HG03060 (cell line): ENCODE measurements around the gene KRTAP12-1.
"Not testable (repeated sequence)": the region's sequence is repeated elsewhere in the genome, so short reads cannot be mapped to it uniquely, and the experiment has no call there.

Experiments used
- ATAC-seq: cut with Tn5 transposase; IDR thresholded peaks from one replicate; pipeline ENCODE4 v1.9.1; 2021; ENCODE audit warnings: low read depth, moderate number of reproducible peaks; ENCODE audit not compliant: unreplicated experiment

The KRTAP12-1 gene

DNA sequence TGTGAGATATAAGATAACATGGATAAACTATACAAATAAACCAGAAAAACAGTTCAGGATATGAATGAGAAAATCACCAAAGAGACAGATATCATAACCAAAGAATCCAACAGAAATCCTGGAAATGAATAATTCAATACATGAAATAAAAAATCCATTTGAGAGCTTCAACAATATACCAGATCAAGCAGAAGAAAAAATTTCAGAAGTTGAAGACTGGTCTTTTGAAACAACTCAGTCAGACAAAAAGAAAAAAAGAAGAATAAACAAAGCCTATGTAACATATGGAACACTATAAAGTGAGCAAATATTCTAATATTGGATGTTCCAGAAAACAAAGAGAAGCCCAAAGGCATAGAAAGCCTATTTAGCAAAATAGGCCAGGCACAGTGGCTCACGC is 10.1 kb downstream of the KRTAP12-1 start:
- ATAC-seq = no peak

DNA sequence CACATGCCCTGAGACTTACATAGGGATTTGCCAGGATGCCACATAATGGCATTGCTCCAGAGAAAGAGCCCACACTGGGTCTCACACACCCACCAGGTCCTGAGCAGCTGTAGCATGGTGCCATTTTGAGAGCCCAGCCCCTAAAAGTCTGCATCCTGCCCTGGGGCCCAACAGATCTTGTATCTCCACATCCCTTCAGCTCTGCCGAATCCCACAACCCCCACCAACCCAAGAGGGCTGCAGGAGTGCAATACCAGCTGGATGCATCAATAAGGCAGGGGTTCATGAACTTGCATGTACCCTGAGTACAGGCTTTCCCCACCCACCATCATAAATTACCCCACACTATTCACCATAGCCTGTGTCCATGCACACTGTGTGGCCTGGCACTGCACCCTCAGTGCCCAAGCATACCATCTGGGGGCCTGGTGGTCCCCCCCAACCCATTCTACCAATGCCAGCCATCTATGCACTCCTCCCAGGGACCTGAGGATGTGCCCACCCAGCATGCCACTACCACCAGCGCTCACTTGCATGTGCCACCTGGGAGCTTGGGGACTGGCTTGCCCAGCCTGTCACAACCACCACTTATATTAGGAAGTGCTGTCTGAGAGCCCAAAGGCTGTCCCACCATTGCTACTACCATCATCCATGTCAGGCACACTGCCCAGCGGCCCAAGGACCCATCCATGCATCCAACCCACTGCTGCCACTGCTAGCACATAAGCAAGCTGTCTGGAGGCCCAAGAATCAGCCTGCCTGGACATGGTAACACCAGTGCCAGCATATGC is 11.1 kb downstream of the KRTAP12-1 start:
- no peak for ATAC-seq

DNA sequence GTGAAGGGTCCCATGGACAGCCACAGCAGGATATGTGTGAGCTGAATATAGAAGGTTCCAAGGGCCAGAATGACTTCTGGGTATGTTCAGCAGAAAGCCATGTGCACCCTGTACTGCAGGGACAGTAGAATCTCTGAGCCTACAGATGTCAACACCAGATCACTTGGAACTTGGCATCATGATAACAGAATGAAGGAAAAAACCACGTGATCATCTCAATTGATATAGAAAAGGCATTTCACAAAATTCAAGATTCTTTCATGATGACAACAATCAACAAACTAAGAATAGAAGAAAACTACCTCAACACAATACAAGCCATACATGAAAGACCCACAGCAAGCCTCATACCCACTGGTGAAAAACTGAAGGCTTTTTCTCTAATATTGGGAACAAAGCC is 14.4 kb downstream of the KRTAP12-1 start:
- no peak for ATAC-seq

DNA sequence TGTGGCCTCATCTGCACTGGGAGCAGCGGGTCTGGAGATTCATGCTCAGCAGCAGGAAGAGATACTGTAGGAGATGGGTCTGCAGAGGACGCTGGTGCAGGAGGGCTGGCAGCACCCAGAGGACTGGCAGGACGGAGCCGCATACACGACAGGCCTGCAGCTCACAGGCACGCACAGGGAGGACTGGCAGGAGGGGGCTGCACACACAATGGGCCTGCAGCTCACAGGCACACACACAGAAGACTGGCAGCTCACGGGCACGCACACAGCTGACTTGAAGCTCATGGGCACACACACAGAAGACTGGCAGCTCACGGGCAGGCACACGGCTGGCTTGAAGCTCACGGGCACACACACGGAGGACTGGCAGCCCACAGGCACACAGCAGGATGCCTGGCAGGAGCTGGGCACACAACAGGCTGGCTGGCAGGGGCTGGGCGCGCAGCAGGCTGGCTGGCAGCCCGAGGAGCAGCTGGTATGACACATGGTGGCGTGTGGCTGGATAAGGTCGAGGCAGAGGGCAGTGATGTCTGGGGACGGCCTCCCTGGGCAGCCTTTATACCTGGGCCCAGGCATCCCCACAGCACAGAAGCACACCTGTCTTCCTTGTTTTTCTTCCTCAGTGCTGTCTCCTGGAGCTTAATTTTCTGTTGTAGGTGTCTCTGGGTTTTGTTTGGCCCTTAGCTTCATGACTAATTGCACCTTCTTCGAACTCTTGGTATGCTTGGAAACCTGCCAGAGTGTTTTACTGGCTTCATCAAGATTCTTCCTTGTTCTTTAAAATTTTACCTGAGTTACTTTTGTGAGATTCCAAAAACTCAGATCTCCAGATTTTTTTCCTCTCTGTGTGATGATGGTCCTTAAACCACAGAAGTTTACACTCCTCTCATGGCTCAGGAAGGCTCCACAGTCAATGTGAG is 15.3 kb downstream of the KRTAP12-1 start, which contains the start of gene KRTAP12-2:
KRTAP12-2 (minus strand) TSS at position 527 of the 920 bp plus-strand sequence; CDS start at position 486, 41 bp downstream.
- ATAC-seq = no peak

DNA sequence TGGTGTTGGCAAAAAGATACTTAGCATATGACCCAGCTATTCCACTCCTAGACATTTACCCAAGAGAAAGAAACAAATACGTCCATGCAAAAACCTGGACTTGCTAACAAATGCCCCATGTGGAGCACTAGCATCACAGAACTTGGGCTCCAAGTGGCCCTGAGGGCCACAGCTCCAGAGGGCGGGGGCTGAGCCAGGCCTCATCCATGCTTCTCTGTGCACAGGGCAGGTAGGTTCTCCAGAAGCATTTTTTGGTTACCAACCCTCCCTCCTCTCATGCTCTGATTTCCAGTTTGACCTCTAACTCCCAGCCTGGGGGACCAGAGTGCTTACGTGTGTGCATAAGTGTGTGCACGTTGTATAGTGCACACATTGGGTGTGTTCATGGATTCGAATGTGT is 17.3 kb downstream of the KRTAP12-1 start:
- no peak for ATAC-seq

DNA sequence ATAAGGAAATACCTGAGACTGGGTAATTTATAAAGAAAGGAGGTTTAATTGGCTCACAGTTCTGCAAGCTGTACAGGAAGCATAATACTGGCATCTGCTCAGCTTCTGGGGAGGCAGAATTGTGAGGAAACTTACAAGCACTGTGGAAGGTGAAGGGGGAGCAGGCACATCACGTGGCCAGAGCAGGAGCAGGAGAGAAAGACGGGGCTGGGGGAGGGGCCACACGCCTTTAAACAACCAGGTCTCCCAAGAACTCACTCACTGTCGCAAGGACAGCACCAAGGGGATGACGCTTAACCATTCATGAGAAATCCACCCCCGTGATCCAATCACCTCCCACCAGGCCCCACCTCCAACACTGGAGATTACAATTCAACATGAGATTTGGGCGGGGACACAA is 20.4 kb downstream of the KRTAP12-1 start:
- not testable (repeated sequence) for ATAC-seq

DNA sequence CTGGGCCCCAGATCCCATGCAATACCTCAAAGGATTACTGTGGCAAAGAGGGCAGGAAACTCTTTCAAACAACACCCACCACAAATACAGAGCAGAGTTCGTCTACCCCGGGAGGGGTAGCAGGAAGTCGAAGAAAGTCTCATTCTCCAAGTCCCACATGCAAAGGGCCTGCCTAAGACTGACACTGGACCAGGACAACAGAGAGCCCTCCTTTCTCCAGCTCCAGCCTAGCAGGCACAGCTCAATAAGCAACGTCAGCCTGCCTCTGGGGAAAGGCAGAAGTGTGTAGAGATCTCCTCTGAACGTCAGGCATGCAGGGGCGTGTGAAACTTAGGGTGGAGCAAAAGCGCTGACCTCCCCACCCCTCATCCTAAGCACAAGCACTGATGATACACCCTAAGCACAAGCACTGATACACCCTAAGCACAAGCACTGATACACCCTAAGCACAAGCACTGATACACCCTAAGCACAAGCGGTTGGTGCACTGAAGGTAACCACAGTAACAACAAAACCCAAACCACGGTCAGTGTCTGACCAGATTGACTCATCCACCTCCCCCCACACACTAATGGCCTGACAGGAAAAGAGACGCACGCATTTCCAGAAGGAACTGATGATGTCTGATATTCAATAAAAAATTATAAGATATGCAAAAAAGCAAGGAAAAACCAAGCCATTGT is 22.9 kb downstream of the KRTAP12-1 start:
- ATAC-seq = no peak

DNA sequence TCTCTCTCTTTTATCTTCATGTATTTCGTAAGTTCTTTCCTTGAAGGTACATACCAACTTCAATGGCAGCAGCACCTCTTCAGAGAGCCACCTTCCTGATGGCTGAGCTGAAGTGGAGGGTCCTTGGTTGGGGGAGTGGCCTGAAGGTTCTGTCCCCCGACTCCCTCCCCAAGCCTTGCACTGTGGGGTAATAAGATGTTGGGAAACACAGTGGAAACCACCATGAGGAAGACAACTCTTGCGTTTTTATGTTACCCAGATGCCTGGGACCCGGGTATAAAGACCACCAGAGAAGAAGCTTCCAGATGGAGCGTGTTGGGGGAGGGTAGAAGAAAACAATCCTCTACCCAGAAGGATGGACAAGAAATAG is 23.4 kb downstream of the KRTAP12-1 start:
- no peak for ATAC-seq

DNA sequence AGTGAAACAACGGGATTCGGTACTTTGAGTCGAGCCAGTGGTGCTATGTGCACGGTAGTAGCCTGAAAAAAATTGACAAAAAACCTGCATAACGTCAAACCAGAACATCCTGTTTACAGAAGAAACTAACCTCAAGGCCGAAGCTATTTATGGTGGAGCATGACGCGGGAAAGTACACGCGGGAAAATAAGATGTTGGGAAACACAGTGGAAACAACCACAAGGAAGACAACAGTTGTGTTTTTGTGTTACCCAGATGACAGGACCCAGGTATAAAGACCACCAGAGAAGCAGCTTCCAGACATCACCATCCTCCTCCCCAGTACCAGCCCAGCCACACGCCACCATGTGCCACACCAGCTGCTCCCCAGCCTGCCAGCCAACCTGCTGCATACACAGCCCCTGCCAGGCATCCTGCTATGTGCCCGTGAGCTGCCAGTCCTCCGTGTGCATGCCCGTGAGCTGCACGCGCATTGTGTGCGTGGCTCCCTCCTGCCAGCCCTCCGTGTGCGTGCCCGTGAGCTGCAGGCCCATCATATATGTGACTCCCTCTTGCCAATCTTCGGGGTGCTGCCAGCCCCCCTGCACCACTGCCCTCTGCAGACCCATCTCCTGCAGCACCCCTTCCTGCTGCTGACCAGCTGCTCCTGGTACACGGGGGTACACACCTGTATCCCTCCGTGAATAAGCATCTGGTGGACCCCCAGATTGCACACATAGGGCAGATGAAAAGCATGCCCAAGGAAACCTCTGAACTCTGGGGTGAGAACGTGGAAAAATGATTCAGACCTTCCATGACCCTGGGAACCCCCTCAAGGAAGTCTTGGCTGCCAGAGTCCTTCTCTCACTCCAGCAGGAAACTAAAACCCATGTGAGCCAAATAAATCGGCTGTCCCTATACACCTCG is 24.1 kb downstream of the KRTAP12-1 start, which contains the start of gene KRTAP12-3:
KRTAP12-3 (plus strand) TSS at position 298 of the 906 bp plus-strand sequence; CDS start at position 346, 48 bp downstream.
- no peak for ATAC-seq

DNA sequence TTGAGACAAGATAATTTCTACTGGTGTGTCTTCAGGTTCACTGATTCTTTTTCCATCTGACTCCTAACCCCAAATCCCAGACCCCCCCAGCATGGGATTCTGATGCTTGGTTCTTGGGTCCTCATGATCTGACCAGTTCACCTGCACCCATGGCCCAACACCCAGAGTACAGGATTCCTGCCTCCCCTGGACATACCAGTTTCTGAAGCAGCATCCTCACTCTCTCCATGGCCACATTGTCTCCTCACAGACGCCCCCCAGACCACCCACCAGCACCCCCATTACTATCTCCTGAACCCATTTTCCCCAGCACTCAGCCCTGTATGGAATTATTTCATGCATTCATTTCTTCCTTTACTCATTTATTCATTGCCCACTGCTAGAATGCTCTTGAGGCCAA is 25.1 kb downstream of the KRTAP12-1 start:
- ATAC-seq = no peak

DNA sequence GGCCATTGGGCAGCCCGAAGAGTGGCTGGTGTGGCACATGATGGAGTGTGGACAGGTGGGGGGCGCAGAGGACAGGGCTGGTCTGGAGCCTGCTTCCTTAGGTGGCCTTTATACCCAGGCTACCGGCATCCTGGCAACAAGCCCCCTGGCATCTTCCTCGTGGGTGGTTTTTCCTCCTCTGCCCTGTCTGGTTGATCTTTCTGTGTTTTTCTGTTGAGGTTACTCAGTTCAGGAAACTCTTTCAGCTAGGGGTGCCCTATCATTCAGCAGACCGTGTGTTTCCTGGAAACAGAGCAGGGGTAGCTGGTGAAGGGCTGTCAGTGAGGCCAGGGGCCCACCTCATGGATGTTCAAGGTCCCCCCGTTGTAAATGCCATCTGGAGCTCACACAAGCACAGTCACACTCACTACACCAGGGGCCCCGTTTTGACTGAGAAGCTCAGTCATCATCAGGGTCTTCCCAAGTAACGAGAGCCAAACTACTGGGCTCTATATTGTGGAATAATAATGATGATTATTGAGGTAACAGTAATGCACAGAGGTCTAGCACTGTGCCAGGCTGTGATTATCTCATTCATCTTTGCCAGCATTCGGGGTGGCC is 27.3 kb downstream of the KRTAP12-1 start, which contains the start of gene KRTAP12-4:
KRTAP12-4 (minus strand) TSS at position 84 of the 600 bp plus-strand sequence; CDS start at position 39, 45 bp downstream.
- no peak for ATAC-seq

DNA sequence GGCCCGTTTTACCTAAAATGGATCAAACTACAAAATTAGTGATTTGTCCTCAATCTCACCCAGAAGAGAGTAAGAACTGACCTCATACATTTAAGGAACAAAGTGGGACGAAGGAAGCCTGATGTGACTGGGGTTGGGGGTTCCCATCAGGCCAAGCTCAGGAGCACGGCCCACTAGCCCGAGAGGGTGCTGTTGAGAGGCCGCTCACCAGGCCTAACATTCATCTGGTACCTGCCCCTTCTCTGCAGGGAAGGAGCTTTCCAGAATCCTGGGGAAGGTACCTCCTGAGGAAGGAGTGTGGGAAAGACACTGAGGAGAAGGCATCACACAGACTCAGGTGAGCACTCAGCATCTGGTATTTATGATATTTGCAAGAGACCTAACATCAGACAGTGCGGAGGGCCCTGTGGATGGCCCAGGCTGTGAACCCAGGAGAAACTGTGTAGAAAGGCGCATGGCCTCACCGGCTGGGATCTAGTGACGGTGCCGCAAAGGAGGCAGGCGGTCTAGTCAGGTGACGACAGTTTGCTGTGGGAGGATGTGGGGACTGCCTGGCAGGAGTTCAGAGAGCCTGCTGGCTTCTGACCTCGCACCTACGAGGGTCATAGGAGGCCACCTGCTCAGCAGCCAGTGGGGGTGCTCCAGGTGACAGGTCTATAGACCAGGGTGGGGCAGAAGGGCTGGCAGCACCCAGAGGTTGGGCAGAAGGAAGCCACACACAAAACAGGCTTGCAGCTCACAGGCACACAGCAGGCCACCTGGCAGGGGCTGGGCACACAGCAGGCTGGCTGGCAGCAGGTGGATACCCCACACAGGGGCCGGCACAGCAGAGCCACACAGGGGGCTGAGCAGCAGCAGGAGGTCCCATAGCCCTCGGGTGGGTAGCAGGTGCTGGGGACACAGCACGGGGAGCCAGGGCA is 28.0 kb downstream of the KRTAP12-1 start:
- no peak for ATAC-seq

DNA sequence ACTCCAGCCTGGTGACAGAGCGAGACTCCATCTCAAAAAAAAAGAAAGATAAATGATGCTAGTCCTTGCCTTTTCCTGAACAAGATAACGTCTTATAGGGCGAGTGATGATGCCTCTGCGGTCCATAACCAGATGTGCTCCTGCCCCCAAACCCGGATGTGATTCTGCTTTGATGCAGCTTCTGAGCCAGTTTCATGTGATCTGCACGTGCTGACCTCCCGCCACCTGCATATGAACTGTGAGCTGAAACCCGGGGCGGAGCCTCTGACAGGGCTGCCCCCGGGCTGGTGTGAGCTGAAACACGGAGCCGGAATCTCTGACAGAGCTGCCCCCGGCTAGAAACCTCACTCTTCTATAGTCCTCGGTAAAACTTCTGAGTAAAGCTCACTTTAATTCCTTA is 28.8 kb downstream of the KRTAP12-1 start:
- no peak for ATAC-seq

DNA sequence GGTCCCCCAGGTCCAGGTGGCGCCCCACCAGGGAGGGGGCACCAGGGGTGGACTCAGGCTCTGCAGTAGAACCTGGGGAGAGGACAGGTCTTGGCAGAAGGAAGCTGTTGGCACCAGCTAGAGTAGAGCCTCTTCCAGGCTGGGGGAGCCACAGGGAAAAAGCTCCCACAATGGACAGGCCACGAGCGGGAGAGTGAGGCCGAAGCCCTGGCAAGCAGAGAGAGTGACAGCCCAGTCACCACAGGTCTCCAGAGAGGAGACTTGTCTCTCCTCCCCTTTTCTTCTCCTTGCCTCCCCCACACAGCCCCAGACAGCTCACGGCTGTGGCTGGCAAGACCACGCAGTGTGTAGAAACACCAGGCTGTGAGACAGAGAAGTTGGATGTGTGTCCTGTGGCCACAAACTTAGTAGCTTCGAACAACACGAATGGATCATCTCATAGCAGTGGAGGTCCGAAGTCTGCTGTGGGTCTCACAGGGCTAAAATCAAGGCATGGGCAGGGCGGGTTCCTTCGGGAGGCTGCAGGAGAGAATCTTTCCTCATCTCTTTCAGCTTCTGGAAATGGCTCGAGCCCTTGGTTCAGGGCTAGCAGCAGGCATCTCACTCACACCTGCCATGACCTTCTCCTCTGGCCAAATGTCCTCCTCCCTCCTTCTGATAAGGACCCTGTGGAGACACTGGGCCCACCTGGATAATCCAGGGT is 30.8 kb downstream of the KRTAP12-1 start:
- ATAC-seq = no peak

DNA sequence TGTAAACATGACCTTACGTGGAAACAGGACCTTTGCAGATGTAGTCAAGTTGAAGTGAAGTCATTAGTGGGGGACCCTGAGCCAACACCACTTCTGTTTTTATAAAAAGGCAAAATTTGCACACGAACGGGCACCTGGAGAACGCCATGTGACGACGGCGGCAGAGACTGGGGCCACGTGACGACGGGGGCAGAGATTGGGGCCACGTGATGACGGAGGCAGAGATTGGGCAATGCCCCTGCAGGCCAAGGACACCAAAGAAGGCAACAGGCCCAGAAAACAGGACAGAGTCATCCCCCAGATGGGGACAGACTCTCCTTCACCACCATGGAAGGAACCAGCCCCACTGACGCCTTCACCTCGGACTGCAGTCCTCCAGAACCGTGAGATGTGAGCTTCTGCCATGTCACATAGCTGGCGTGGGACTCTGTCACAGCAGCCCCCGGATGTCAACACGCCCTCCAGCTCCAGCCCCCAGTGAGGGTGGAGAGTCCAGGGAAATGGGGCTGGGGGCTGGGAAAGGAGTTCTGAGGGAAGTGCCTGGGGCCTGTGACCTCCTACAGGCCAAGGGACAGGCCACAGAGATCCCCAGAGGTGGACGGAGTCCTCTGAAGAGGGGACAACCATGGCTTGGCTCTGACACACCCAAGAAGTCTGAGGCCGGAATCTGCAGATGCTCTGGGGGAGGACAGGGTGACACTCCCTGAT is 31.5 kb downstream of the KRTAP12-1 start:
- no peak for ATAC-seq

DNA sequence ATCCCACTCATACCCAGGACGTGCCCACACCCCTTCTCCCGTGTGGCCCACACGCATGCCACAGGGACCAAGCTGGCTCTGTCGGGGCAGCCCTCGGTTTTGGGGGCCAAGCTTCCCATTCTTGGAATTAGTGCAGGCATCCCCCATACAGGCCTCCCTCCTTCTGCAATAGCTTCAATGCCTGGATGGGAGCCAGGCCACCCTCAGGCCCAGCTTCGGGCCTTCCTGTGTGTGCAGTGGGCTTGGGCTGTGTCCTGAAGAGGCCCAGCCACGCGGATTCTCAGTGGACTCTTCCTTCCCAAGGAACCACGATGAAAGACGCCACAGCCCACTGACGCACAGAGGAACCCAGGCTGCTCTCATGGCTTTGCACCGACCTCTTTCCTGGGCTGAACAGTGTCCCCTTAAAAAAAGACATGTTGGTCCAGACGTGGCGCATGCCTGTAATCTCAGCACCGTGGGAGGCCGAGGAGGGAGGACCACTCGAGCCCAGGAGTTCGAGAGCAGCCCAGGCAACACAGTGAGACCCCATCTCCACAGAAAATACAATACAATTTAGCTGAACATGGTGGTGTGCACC is 32.4 kb downstream of the KRTAP12-1 start:
- no peak for ATAC-seq
